Natural killer cell (primary cell): ENCODE data around the gene NAB1. TPM values are rescaled to one million over a fixed set of nuclear protein-coding genes. Genes with fewer than 3 reads are reported as not detected.

Experiments
- ATAC-seq, 3 donors: fragments of 150-1000 bp in 2 of 3; fragments of 200-7000 bp in 1 of 3; cut with Tn5 transposase; 1 replicate in 1 of 3; 2 replicates in 2 of 3; pipeline ENCODE4 v1.10.0; 2021; ENCODE audit warnings: mild to moderate bottlenecking in 2 of 3, moderate library complexity in 2 of 3
- DNase-seq, 2 donors: peaks; one replicate each; pipeline versions ENCODE4 v3.0.0 to v3.0.0-alpha.2; 2013 to 2021; ENCODE audit warnings: mixed read lengths in 1 of 2
- H3K27ac ChIP-seq: one replicate; pipeline ENCODE4 v1.5.1; 2013; ENCODE audit warnings: mild to moderate bottlenecking, low read length
- H3K27me3 ChIP-seq: one replicate; pipeline ENCODE4 v1.6.1; 2013; ENCODE audit warnings: low read length; ENCODE audit not compliant: control insufficient read depth, insufficient read depth
- H3K36me3 ChIP-seq: one replicate; pipeline ENCODE4 v1.6.1; 2013; ENCODE audit warnings: low read length; ENCODE audit not compliant: control insufficient read depth, insufficient read depth
- H3K4me1 ChIP-seq: one replicate; pipeline ENCODE4 v1.6.1; 2013; ENCODE audit warnings: low read length; ENCODE audit not compliant: control insufficient read depth, insufficient read depth
- H3K4me3 ChIP-seq: one replicate; pipeline ENCODE4 v1.5.1; 2013; ENCODE audit warnings: low read length
- H3K9me3 ChIP-seq: one replicate; pipeline ENCODE4 v1.6.1; 2013; ENCODE audit warnings: low read length; ENCODE audit not compliant: control insufficient read depth, insufficient read depth
- H3K27ac Mint-ChIP-seq, 2 donors: one replicate each; pipeline ENCODE4 v1.8.0; 2022; ENCODE audit warnings: mild to moderate bottlenecking in 2 of 2, mixed read lengths in 2 of 2, moderate library complexity in 1 of 2
- H3K27me3 Mint-ChIP-seq, 2 donors: one replicate each; pipeline ENCODE4 v1.8.0; 2022; ENCODE audit warnings: low read depth in 2 of 2, mixed read lengths in 2 of 2
- H3K36me3 Mint-ChIP-seq: one replicate; pipeline ENCODE4 v1.8.0; 2022; ENCODE audit warnings: mixed read lengths
- H3K4me1 Mint-ChIP-seq, 2 donors: one replicate each; pipeline ENCODE4 v1.8.0; 2022; ENCODE audit warnings: mixed read lengths in 2 of 2
- H3K4me3 Mint-ChIP-seq: one replicate; pipeline ENCODE4 v1.8.0; 2022; ENCODE audit warnings: mild to moderate bottlenecking, moderate library complexity, mixed read lengths
- H3K9me3 Mint-ChIP-seq, 2 donors: one replicate each; pipeline ENCODE4 v1.8.0; 2022; ENCODE audit warnings: mixed read lengths in 2 of 2
- WGBS: methylation state at CpG from one replicate; pipeline ENCODE4 v1.1.7; 2013; ENCODE audit warnings: missing lambda C conversion rate; ENCODE audit not compliant: insufficient coverage; 5-methylcytosine and 5-hydroxymethylcytosine counted together
- intact Hi-C: fragments of 100-400 bp; cut with micrococcal nuclease; formaldehyde crosslinking; loops from one replicate; pipeline ENCODE4 v1.14.2; 2022
- total RNA-seq, 4 donors: library from RNA; stranded (reverse); fragments of 120-200 nt in 1 of 4; gene quantifications; one replicate each; pipeline versions ENCODE4 v1.2.3 to v1.2.4, GENCODE V29; 2013 to 2022
- TF ChIP-seq, protein P1 (sequence below): fragments of 200-600 bp; IDR thresholded peaks from one replicate; pipeline ENCODE4 v1.8.0; 2022; ENCODE audit warnings: antibody characterized with exemption

The NAB1 gene
- total RNA-seq, 3 donors from 2014 or later (not counting 1 experiment from before 2014, with no cell fraction given), result 31.2 to 42.0 (median 37.8) TPM

DNA sequence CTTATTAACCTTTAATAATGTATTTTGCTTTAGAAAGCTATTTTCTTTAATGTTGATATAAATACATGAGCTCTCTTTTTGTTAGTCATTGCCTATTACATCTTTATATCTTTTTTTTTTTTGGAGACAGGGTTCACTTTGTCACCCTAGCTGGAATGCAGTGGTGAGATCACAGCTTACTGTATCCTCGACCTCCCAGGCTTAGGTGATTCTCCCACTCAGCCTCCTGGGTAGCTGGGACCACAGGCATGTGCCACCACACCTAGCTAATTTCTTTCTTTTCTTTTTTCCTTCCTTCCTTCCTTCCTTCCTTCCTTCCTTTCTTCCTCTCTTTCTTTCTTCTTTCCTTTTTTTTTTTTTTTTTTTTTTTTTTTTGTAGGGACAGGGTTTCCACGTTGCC lies 15.4 kb downstream of the NAB1 start:
- WGBS, result 67% methylated on average over 1 of the region's 2 CpGs
- no peak overlapping the region for H3K27ac ChIP-seq
- no peak for ATAC-seq
- H3K36me3 ChIP-seq, result peaks cover 5% of the 10 kb centered on the region
- H3K4me3 Mint-ChIP-seq, result no peak overlapping the region
- no peak for DNase-seq
- no peaks in the 10 kb centered on the region for H3K9me3 ChIP-seq
- no peaks in the 10 kb centered on the region for H3K27me3 Mint-ChIP-seq
- H3K4me3 ChIP-seq, result no peak overlapping the region
- peak overlapping the region; percentile 24 to 39 for H3K27ac Mint-ChIP-seq
- TF ChIP-seq, protein P1, sequence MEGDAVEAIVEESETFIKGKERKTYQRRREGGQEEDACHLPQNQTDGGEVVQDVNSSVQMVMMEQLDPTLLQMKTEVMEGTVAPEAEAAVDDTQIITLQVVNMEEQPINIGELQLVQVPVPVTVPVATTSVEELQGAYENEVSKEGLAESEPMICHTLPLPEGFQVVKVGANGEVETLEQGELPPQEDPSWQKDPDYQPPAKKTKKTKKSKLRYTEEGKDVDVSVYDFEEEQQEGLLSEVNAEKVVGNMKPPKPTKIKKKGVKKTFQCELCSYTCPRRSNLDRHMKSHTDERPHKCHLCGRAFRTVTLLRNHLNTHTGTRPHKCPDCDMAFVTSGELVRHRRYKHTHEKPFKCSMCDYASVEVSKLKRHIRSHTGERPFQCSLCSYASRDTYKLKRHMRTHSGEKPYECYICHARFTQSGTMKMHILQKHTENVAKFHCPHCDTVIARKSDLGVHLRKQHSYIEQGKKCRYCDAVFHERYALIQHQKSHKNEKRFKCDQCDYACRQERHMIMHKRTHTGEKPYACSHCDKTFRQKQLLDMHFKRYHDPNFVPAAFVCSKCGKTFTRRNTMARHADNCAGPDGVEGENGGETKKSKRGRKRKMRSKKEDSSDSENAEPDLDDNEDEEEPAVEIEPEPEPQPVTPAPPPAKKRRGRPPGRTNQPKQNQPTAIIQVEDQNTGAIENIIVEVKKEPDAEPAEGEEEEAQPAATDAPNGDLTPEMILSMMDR, result no peak
- H3K9me3 Mint-ChIP-seq, result no peaks in the 10 kb centered on the region
- H3K36me3 Mint-ChIP-seq, result peaks cover 9% of the 10 kb centered on the region
- H3K27me3 ChIP-seq, result no peaks in the 10 kb centered on the region
- peaks cover 14 to 24% of the 10 kb centered on the region in 2 donors for H3K4me1 Mint-ChIP-seq
- no peaks in the 10 kb centered on the region for H3K4me1 ChIP-seq
- intact Hi-C loops, result no loop called here

DNA sequence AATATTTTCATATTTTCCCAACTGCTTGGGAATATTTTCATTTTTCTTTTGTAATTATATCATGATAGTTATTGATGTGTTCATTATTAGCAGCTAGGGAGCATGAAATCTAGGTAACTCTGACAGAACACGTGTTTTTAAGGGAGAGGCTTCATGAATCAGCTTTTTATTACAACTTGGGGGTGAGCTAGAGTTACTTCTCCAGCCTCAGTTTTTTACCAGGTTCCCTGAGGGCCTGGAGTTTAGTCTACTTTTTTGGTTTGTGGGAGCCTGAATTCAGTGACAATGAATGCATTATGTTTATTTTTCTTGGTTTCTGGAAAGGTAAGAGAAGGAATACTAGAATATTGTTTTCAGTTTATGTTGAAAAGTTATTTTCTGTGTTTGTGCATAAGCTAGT lies 18.0 kb downstream of the NAB1 start:
- ATAC-seq (no peak), DNase-seq (no peak)
- Mint-ChIP-seq H3K4me1 (peaks cover 8 to 17% of the 10 kb centered on the region in 2 donors), H3K27me3 (no peaks in the 10 kb centered on the region), H3K4me3 (no peak overlapping the region), H3K27ac (no peak overlapping the region), H3K9me3 (no peaks in the 10 kb centered on the region), H3K36me3 (peaks cover 9% of the 10 kb centered on the region)
- no peaks in the 10 kb centered on the region for H3K4me1 ChIP-seq
- H3K27me3 ChIP-seq, result no peaks in the 10 kb centered on the region
- no peaks in the 10 kb centered on the region for H3K9me3 ChIP-seq
- intact Hi-C loops, result no loop called here
- 71% methylated on average over 1 of the region's 1 CpG for WGBS
- H3K4me3 ChIP-seq, result no peak overlapping the region
- H3K36me3 ChIP-seq, result peaks cover 8% of the 10 kb centered on the region
- no peak overlapping the region for H3K27ac ChIP-seq
- TF ChIP-seq, protein P1, result no peak

DNA sequence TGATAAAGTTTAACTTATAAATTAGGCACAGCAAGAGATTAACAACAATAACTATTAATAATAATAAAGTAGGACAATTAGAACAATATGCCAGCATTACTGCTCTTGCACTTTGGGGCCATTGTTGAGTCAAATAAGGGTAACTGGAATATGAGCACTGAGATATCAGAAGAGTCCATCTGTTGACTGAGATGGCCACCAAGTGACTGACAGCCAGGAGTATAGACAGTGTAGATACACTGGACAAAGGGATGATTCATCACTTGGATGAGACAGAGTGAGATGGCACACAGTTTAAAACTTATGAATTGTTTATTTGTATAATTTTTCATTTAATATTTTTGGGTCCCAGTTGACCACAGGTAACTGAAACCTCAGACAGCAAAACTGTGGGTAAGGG lies 20.0 kb downstream of the NAB1 start:
- DNase-seq (no peak), ATAC-seq (no peak)
- H3K9me3 Mint-ChIP-seq, result no peaks in the 10 kb centered on the region
- H3K36me3 Mint-ChIP-seq, result peaks cover 10% of the 10 kb centered on the region
- no peaks in the 10 kb centered on the region for H3K9me3 ChIP-seq
- H3K4me3 Mint-ChIP-seq, result no peak overlapping the region
- peaks cover 17% of the 10 kb centered on the region for H3K36me3 ChIP-seq
- TF ChIP-seq, protein P1, result no peak
- H3K27me3 ChIP-seq, result no peaks in the 10 kb centered on the region
- H3K4me3 ChIP-seq, result no peak overlapping the region
- H3K4me1 Mint-ChIP-seq, result peaks cover 8 to 9% of the 10 kb centered on the region in 2 donors
- intact Hi-C loops, result no loop called here
- H3K27me3 Mint-ChIP-seq, result no peaks in the 10 kb centered on the region
- H3K4me1 ChIP-seq, result no peaks in the 10 kb centered on the region
- no peak overlapping the region for H3K27ac ChIP-seq
- no peak overlapping the region for H3K27ac Mint-ChIP-seq

DNA sequence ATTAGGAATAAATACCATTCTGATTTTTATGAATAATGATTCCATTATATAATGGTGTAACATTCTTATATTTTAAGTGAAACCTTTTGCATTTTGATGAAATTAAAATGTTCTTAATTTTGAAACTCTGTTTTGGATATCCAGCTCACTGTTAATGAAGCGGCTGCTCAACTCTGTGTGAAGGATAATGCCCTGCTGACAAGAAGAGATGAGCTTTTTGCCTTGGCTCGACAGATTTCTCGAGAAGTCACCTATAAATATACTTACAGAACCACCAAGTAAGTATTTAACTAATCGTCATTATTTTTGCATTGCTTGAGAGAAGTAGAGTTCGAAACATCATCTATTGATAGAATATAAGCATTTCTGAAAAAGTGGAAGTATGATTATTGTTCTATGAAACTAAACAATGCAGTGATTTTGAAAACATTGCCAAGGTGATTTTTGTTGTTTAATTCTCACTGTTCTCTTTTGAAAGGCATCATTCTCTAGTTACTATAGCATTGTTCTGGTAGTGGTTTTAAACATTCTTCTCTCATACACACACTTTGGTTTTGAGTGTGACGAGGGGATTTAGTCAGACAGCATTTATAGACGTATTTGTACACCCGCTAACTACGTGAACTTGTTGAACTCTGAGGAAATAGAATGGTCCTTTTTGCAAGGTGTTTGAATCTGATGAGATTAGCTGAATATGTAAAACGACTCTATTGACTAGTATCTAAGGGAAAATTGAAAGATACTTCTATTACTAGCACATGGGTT lies 21.5 kb downstream of the NAB1 start:
- 85% methylated on average over 8 of the region's 10 CpGs for WGBS
- Histone ChIP-seq H3K36me3 (peaks cover 22% of the 10 kb centered on the region), H3K27ac (no peak overlapping the region), H3K4me1 (no peaks in the 10 kb centered on the region), H3K4me3 (no peak overlapping the region), H3K9me3 (no peaks in the 10 kb centered on the region), H3K27me3 (no peaks in the 10 kb centered on the region)
- H3K27ac Mint-ChIP-seq, result no peak overlapping the region
- H3K36me3 Mint-ChIP-seq, result peaks cover 15% of the 10 kb centered on the region
- H3K27me3 Mint-ChIP-seq, result no peaks in the 10 kb centered on the region
- DNase-seq (peak in 1 of 2 donors; percentile 57), ATAC-seq (no peak)
- H3K4me1 Mint-ChIP-seq, result peaks cover 5 to 6% of the 10 kb centered on the region in 2 donors
- H3K4me3 Mint-ChIP-seq, result no peak overlapping the region
- intact Hi-C loops, result no loop called here
- no peaks in the 10 kb centered on the region for H3K9me3 Mint-ChIP-seq
- TF ChIP-seq, protein P1, result no peak
